Peyer's patch (tissue), 4 donors: ENCODE measurements around the gene C16orf90. TPM values are rescaled to one million over a fixed set of nuclear protein-coding genes. Genes with fewer than 3 reads are reported as not detected.

Source experiments
- DNase-seq, 3 donors: peaks; one replicate each; pipeline ENCODE4 v3.0.0-alpha.2; 2017 to 2019
- H3K27ac ChIP-seq, 4 donors: fragments of 200-600 bp; sonication (generic); one replicate each; pipeline ENCODE4 v1.5.1; 2016 to 2019
- H3K27me3 ChIP-seq, 2 donors: fragments of 200-600 bp; sonication (generic); one replicate each; pipeline ENCODE4 v1.5.1; 2019
- H3K36me3 ChIP-seq, 3 donors: fragments of 200-600 bp; sonication (generic); one replicate each; pipeline ENCODE4 v1.5.1; 2016 to 2019
- H3K4me1 ChIP-seq, 4 donors: fragments of 200-600 bp; sonication (generic); one replicate each; pipeline ENCODE4 v1.5.1; 2016 to 2019
- H3K4me3 ChIP-seq, 4 donors: fragments of 200-600 bp; sonication (generic); 1 replicate in 3 of 4; 2 replicates in 1 of 4; pipeline ENCODE4 v1.5.1; 2016 to 2019; ENCODE audit warnings: mild to moderate bottlenecking in 1 of 4
- H3K9me3 ChIP-seq, 4 donors: fragments of 200-600 bp; sonication (generic); one replicate each; pipeline ENCODE4 v1.5.1; 2016 to 2019; ENCODE audit warnings: mild to moderate bottlenecking in 1 of 4
- CTCF ChIP-seq, 6 experiments: fragments of 450-650 bp in 4 of 6; fragments of 200-600 bp in 2 of 6; sonication (generic) in 1 of 6; IDR thresholded peaks; one replicate each; pipeline ENCODE4 v1.5.1; 2017 to 2019; ENCODE audit warnings: antibody characterized with exemption in 6 of 6, mild to moderate bottlenecking in 3 of 6, moderate library complexity in 1 of 6
- POLR2A ChIP-seq, 2 donors: fragments of 450-650 bp; IDR thresholded peaks; one replicate each; pipeline ENCODE4 v1.5.1; 2017; ENCODE audit warnings: antibody characterized with exemption in 2 of 2, mild to moderate bottlenecking in 2 of 2, moderate library complexity in 2 of 2
- total RNA-seq, 4 donors: library from RNA; depleted of rRNA; stranded (reverse); fragments of >200 nt; gene quantifications; one replicate each; pipeline ENCODE4 v1.1.0, GENCODE V29; 2016

C16orf90 gene
- not detected for total RNA-seq

DNA sequence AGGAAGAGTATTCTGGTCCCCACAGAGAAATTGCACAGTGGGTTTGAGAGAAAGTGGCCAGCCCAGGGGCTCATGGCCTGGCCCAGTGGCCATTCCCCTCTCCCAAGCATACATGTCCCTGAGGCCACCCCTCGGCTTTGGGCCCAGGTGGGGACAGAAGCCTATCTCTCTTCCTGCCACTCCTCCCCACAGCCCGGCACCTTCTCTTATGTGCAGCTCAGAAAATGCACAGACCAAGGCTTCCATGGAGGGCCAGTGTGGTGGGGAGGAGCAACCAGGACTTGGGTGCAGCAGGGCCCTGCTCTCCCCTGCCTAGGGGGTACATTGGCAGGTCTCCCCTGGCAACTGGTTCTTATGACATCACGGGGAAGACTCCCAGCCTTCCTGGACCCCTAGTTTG, at the start of gene C16orf90:
C16orf90 (minus strand) TSS at position 314 of the 400 bp plus-strand sequence; CDS start at position 246, 68 bp downstream.
- no peaks in the 10 kb centered on the region for H3K36me3 ChIP-seq

GRCh38 chr16:3542601-3543373, 47.5 kb upstream of the C16orf90 start:
- Histone ChIP-seq H3K27me3 (no peaks in the 10 kb centered on the region), H3K4me1 (no peaks in the 10 kb centered on the region), H3K4me3 (no peak overlapping the region), H3K27ac (no peak overlapping the region), H3K9me3 (no peaks in the 10 kb centered on the region), H3K36me3 (peaks cover 0 to 11% (median 0%) of the 10 kb centered on the region in 3 donors)
- no peak for DNase-seq
- TF ChIP-seq CTCF (IDR thresholded peaks at IDR 0.05) (no peak), POLR2A (IDR thresholded peaks at IDR 0.05) (no peak)

More for the DNA sequence above, at the start of gene C16orf90:
- Histone ChIP-seq H3K9me3 (no peaks in the 10 kb centered on the region), H3K27ac (no peak within 1 kb of the TSS), H3K4me1 (peaks cover 0 to 3% (median 0%) of the 10 kb centered on the region in 4 donors), H3K4me3 (no peak within 1 kb of the TSS), H3K27me3 (no peaks in the 10 kb centered on the region)
- DNase-seq = no peak
- no peak for TF ChIP-seq POLR2A (IDR thresholded peaks at IDR 0.05)
- no peak for TF ChIP-seq CTCF (IDR thresholded peaks at IDR 0.05)

DNA sequence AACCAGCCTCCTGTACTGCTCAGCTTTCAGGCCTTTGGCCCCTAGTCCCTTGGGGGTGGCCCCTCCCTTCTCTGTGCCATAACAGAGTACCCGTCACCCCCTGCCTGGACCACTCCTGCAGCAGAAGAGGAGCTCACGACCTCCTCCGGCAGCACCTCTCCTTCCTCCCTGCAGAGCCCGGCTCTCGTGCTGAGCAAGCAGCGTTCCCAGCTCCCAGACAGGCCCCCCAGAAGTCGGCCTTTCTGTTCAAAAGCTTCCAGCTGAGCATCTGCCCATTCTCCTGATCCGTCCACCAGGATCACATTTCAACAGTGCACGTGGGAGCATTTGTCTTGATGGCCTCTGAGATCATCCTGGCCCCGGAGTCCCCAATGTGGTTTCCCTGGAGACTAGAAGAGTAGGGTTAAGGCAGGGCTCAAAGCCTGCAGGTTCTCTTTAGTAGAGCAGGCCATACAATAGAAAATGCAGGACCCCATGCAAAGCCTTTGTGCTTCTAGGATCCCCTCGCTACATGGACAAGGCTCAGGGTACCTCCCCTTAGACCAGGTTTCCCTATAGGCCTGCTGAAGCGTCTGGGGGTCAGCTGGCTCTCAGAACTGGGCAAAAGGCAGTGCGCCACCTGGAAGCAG, 46.4 kb upstream of the C16orf90 start:
- DNase-seq = no peak
- Histone ChIP-seq H3K9me3 (no peaks in the 10 kb centered on the region), H3K4me3 (no peak overlapping the region), H3K36me3 (peaks cover 0 to 11% (median 0%) of the 10 kb centered on the region in 3 donors), H3K27me3 (no peaks in the 10 kb centered on the region), H3K4me1 (no peaks in the 10 kb centered on the region), H3K27ac (no peak overlapping the region)
- no peak for TF ChIP-seq CTCF (IDR thresholded peaks at IDR 0.05)
- TF ChIP-seq POLR2A (IDR thresholded peaks at IDR 0.05) = no peak

DNA sequence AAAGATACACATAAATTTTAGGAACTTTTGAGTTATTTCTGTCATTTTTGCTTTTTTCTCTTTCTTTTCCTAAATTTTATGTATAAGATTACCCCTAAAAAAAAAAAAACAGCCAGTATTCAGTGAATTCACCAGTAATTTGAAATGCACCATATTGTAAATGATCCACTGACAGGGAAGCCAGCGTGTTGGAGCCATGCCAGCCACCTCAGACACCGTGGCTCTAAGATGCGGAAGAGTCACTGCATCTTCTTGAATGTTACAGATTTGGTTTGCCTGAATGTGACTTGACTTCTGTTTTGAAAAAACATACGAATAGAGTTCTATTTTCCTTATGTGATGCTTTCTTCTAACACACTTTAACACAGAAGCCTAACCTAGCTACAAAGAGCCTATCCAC, 42.9 kb upstream of the C16orf90 start:
- Histone ChIP-seq H3K27ac (no peak overlapping the region), H3K27me3 (no peaks in the 10 kb centered on the region), H3K4me3 (no peak overlapping the region), H3K9me3 (no peaks in the 10 kb centered on the region), H3K4me1 (no peaks in the 10 kb centered on the region), H3K36me3 (peaks cover 0 to 17% (median 0%) of the 10 kb centered on the region in 3 donors)
- TF ChIP-seq POLR2A (IDR thresholded peaks at IDR 0.05) = no peak
- TF ChIP-seq CTCF (IDR thresholded peaks at IDR 0.05) = no peak
- no peak for DNase-seq

DNA sequence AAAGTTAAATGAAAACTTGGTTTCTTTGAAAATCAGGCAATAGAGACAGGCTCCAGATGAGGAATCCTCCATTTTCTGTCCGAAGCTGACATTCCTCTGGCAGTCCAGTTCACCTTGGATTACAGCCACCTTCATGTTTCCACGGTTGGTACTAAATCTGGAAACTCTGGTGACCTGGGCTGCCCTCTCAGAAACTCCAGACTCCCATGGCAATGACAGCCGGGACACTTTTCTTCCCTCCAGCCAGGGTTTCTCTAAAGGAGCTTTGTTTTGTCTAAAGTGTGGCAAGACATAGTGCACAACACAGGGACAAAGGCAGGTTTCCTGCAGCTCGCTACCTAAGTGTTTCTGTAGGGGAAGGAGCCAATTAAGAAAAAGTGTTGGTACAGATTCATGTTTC, 41.6 kb upstream of the C16orf90 start:
- Histone ChIP-seq H3K9me3 (no peaks in the 10 kb centered on the region), H3K4me3 (no peak overlapping the region), H3K4me1 (no peaks in the 10 kb centered on the region), H3K27ac (no peak overlapping the region), H3K27me3 (no peaks in the 10 kb centered on the region), H3K36me3 (peaks cover 0 to 25% (median 0%) of the 10 kb centered on the region in 3 donors)
- DNase-seq = no peak
- no peak for TF ChIP-seq CTCF (IDR thresholded peaks at IDR 0.05)
- TF ChIP-seq POLR2A (IDR thresholded peaks at IDR 0.05) = no peak
